Keratinocyte (primary cell): ENCODE results near the gene FBXW7. TPM values are rescaled to one million over a fixed set of nuclear protein-coding genes. Genes with fewer than 3 reads are reported as not detected.
A peak's percentile ranks its signal among the peaks of the same experiment; 100 is the strongest.

Source experiments
- DNase-seq: peaks from one replicate; pipeline ENCODE4 v3.0.0-alpha.2; 2011; ENCODE audit warnings: low read depth, missing footprints, low spot score
- FAIRE-seq: peaks from 2 replicates; lab custom pipeline; 2011; peaks lifted over from hg19 to GRCh38; lab: Jason Lieb, UNC
- H2AFZ ChIP-seq: 2 replicates; pipeline ENCODE4 v1.6.0; 2012; ENCODE audit warnings: low read length, control low read depth, inconsistent platforms; ENCODE audit not compliant: control insufficient read depth
- H3K27ac ChIP-seq: 2 replicates; pipeline ENCODE4 v1.5.1; 2011; ENCODE audit warnings: low read length; ENCODE audit not compliant: control insufficient read depth, insufficient read depth
- H3K27me3 ChIP-seq: 3 replicates; pipeline ENCODE4 v1.6.0; 2011; ENCODE audit warnings: low read length; ENCODE audit not compliant: control insufficient read depth, insufficient read depth; ENCODE audit errors: extremely low read depth
- H3K36me3 ChIP-seq, 2 experiments: 2 replicates in 1 of 2; 3 replicates in 1 of 2; pipeline ENCODE4 v1.5.1; 2011; ENCODE audit warnings: low read length in 2 of 2, mild to moderate bottlenecking in 1 of 2; ENCODE audit not compliant: control insufficient read depth in 2 of 2, insufficient read depth in 2 of 2; ENCODE audit errors: extremely low read depth in 1 of 2
- H3K4me1 ChIP-seq: 3 replicates; pipeline ENCODE4 v1.5.1; 2011; ENCODE audit warnings: low read length; ENCODE audit not compliant: control insufficient read depth, insufficient read depth; ENCODE audit errors: extremely low read depth
- H3K4me2 ChIP-seq: 3 replicates; pipeline ENCODE4 v1.6.0; 2011; ENCODE audit warnings: low read depth, low read length; ENCODE audit not compliant: control insufficient read depth, insufficient read depth; ENCODE audit errors: extremely low read depth
- H3K4me3 ChIP-seq, 3 experiments: fragments of 200-600 bp in 1 of 3; sonication (generic) in 1 of 3; 2 replicates in 2 of 3; 3 replicates in 1 of 3; pipeline ENCODE4 v1.5.1; 2011 to 2016; ENCODE audit warnings: low read length in 3 of 3, mild to moderate bottlenecking in 3 of 3, control low read depth in 2 of 3, inconsistent platforms in 1 of 3, low read depth in 1 of 3, mixed read lengths in 1 of 3, mixed run types in 1 of 3, moderate library complexity in 1 of 3; ENCODE audit not compliant: control insufficient read depth in 2 of 3, insufficient read depth in 2 of 3; ENCODE audit errors: extremely low read depth in 1 of 3
- H3K79me2 ChIP-seq: 2 replicates; pipeline ENCODE4 v1.6.0; 2012; ENCODE audit warnings: low read length; ENCODE audit not compliant: control insufficient read depth, insufficient read depth
- H3K9ac ChIP-seq: 3 replicates; pipeline ENCODE4 v1.6.0; 2011; ENCODE audit warnings: low read length; ENCODE audit not compliant: control insufficient read depth, insufficient read depth; ENCODE audit errors: extremely low read depth
- H3K9me1 ChIP-seq: 3 replicates; pipeline ENCODE4 v1.6.0; 2011; ENCODE audit warnings: low read length; ENCODE audit not compliant: control insufficient read depth, insufficient read depth; ENCODE audit errors: extremely low read depth
- H3K9me3 ChIP-seq: 2 replicates; pipeline ENCODE4 v1.5.1; 2012; ENCODE audit warnings: low read depth, low read length; ENCODE audit not compliant: control insufficient read depth
- H4K20me1 ChIP-seq: 3 replicates; pipeline ENCODE4 v1.6.0; 2011; ENCODE audit warnings: low read length; ENCODE audit not compliant: control insufficient read depth, insufficient read depth; ENCODE audit errors: extremely low read depth
- EZH2 ChIP-seq: IDR thresholded peaks from one replicate; pipeline ENCODE4 v1.6.1; 2012; ENCODE audit warnings: inconsistent platforms, mild to moderate bottlenecking, low read length, moderate library complexity
- dilution Hi-C: fragments of 300-500 bp; cut with MboI; formaldehyde crosslinking; loops from one replicate; pipeline ENCODE4 v1.7.0; 2020; ENCODE audit warnings: low sequenced_read_pairs; ENCODE audit not compliant: extremely low pct_ligation_motif_present
- polyA plus RNA-seq, 5 experiments: library from polyadenylated mRNA; depleted of rRNA in 3 of 5; stranded (reverse) in 3 of 5; stranded (forward) in 1 of 5; unstranded in 1 of 5; fragments of >200 nt; gene quantifications; 1 replicate in 1 of 5; 2 replicates in 3 of 5; 3 replicates in 1 of 5; pipeline versions ENCODE4 v1.2.1 to v1.2.3, GENCODE V29; 2011 to 2012; ENCODE audit warnings: missing spikeins in 2 of 5, low read depth in 1 of 5, low replicate concordance in 1 of 5
- TF ChIP-seq, protein P1 (sequence below), 3 experiments: IDR thresholded peaks in 1 of 3; conservative IDR thresholded peaks in 1 of 3; optimal IDR thresholded peaks in 1 of 3; 2 replicates in 2 of 3; 3 replicates in 1 of 3; pipeline versions ENCODE3 to v1.5.1; 2011; ENCODE audit warnings: low read length in 3 of 3, mild to moderate bottlenecking in 3 of 3, moderate library complexity in 2 of 3, control low read depth in 1 of 3, inconsistent platforms in 1 of 3; ENCODE audit not compliant: insufficient read depth in 2 of 3; ENCODE audit errors: extremely low read depth in 1 of 3

Gene FBXW7
- polyA plus RNA-seq, 1 donor (not counting 4 experiments of a cell fraction or from before 2014, with no cell fraction given), result 39.6 TPM

DNA sequence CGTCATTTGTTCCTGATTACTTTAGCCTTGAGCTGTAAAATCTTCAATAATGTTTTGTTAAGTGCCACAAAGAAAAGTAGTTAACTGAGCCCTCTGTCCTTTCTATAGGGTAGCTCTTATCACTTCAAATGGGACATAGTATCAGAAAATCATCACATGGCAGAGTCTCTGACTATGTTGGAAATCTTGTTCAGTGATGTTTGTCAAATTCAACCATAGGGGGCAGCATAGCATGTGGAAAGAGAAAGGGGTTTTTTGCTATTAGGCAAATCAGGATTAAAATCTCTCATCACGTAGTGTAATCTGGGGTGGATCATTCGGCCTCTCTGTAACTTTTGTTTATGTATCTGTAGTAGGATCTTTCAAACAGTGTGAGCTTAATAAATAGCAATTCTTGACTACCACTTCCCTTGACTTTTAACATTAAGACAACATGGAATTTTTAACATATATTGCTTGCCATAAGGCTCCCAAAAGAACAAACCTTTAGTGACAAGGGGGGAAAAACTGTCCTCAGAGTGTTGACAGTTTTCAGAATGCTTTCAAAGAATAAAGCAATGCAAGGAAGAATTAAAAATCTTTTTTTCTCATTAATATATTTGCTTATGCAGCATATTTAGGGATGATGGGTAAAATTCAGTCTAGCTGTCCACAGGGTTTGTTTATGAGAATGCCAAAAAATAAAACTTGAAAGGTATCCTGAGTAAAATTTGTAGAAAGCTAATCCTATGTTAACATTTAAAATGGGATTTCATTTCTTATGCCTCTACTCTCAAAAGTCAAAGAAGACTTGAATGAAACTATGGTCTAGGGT lies 127.2 kb downstream of the FBXW7 start:
- H3K79me2 ChIP-seq, result peaks cover 6% of the 10 kb centered on the region
- TF ChIP-seq EZH2, result no peak
- TF ChIP-seq, protein P1, sequence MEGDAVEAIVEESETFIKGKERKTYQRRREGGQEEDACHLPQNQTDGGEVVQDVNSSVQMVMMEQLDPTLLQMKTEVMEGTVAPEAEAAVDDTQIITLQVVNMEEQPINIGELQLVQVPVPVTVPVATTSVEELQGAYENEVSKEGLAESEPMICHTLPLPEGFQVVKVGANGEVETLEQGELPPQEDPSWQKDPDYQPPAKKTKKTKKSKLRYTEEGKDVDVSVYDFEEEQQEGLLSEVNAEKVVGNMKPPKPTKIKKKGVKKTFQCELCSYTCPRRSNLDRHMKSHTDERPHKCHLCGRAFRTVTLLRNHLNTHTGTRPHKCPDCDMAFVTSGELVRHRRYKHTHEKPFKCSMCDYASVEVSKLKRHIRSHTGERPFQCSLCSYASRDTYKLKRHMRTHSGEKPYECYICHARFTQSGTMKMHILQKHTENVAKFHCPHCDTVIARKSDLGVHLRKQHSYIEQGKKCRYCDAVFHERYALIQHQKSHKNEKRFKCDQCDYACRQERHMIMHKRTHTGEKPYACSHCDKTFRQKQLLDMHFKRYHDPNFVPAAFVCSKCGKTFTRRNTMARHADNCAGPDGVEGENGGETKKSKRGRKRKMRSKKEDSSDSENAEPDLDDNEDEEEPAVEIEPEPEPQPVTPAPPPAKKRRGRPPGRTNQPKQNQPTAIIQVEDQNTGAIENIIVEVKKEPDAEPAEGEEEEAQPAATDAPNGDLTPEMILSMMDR (optimal IDR thresholded peaks at IDR 0.05 in 1 of 3, IDR thresholded peaks at IDR 0.05 in 1 of 3, conservative IDR thresholded peaks at IDR 0.05 in 1 of 3; ENCODE audit: extremely low read depth in 1 of 3, insufficient read depth in 2 of 3, low read length in 3 of 3), result peak; percentile 35 to 65 (median 50)
- no peaks in the 10 kb centered on the region for H3K36me3 ChIP-seq
- H3K27ac ChIP-seq, result peak overlapping the region; percentile 18
- H3K4me2 ChIP-seq, result no peak overlapping the region
- H3K4me3 ChIP-seq, result no peak overlapping the region
- H3K27me3 ChIP-seq, result no peaks in the 10 kb centered on the region
- no peaks in the 10 kb centered on the region for H3K9me1 ChIP-seq
- no peaks in the 10 kb centered on the region for H3K9me3 ChIP-seq
- no peak overlapping the region for H3K9ac ChIP-seq
- H4K20me1 ChIP-seq, result peaks cover 4% of the 10 kb centered on the region
- H3K4me1 ChIP-seq, result no peaks in the 10 kb centered on the region
- dilution Hi-C loops, result no loop called here
- no peak overlapping the region for H2AFZ ChIP-seq
- FAIRE-seq (peak; percentile 74), DNase-seq (peak; percentile 4)

DNA sequence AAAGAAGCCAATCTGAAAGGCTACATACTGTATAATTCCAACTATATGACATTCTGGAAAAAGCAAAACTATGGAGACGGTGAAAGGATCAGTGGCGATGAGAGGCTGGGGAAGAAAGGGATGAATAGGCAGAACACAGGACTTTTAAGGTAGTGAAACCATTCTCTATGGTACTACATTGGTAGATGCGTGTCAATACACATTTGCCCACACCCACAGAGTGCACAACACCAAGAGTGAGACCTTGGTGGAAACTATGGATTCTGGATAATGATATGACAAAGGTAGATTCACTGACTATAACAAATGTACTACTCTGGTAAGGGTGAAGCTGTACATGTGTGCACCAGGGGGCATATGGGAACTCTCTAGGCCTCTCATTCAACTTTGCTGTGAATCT lies 134.5 kb downstream of the FBXW7 start:
- peak; percentile 60 for FAIRE-seq
- TF ChIP-seq, protein P1 (optimal IDR thresholded peaks at IDR 0.05 in 1 of 3, IDR thresholded peaks at IDR 0.05 in 1 of 3, conservative IDR thresholded peaks at IDR 0.05 in 1 of 3; ENCODE audit: extremely low read depth in 1 of 3, insufficient read depth in 2 of 3, low read length in 3 of 3), result no peak
- no peak for TF ChIP-seq EZH2

More for the DNA sequence above, 134.5 kb downstream of the FBXW7 start:
- Histone ChIP-seq H4K20me1 (no peaks in the 10 kb centered on the region), H3K4me1 (no peaks in the 10 kb centered on the region), H2AFZ (no peak overlapping the region), H3K9ac (no peak overlapping the region), H3K9me3 (no peaks in the 10 kb centered on the region), H3K4me3 (no peak overlapping the region), H3K9me1 (no peaks in the 10 kb centered on the region), H3K27ac (no peak overlapping the region), H3K4me2 (no peak overlapping the region), H3K79me2 (peaks cover 7% of the 10 kb centered on the region), H3K36me3 (no peaks in the 10 kb centered on the region), H3K27me3 (no peaks in the 10 kb centered on the region)
- no peak for DNase-seq
- dilution Hi-C loops, result no loop called here
